Stomach (tissue), 4 donors: ENCODE results near the gene SMAD1.

Source experiments
- POLR2A ChIP-seq, 4 donors: fragments of 450-650 bp; IDR thresholded peaks; one replicate each; pipeline ENCODE4 v1.6.1; 2016; ENCODE audit warnings: antibody characterized with exemption in 4 of 4, control low read depth in 2 of 4, mild to moderate bottlenecking in 1 of 4, moderate library complexity in 1 of 4
- POLR2AphosphoS5 ChIP-seq, 3 donors: sonication (generic); formaldehyde crosslinking; IDR thresholded peaks; one replicate each; pipeline ENCODE4 v1.6.1; 2016; ENCODE audit warnings: antibody characterized with exemption in 3 of 3
- TF ChIP-seq, protein P1 (sequence below), 7 experiments: fragments of 450-650 bp in 4 of 7; fragments of 200-600 bp in 3 of 7; sonication (generic) in 3 of 7; IDR thresholded peaks; one replicate each; pipeline ENCODE4 v1.5.1; 2016 to 2019; ENCODE audit warnings: antibody characterized with exemption in 7 of 7, control low read depth in 2 of 7, mild to moderate bottlenecking in 1 of 7

DNA sequence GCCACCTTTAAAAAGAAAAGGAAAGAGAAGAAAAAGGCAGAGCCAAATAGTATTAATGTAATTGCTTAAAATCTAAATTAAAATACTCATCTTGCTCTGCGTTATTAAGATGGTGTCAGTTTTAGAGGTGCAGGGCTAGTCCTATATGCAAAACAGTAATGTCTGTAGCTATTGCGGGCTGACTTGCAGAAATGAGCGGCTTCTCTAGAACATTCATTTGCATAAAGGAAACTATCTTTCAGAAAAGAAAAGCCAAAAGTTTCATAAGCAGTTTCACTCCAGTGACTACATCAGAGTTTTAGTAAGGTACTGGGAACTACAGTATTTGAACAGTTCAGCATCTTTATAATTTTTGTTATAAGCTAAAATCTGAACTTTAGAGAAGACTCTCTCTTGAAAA lies 6.0 kb downstream of the SMAD1 start:
- no peak for TF ChIP-seq POLR2A (IDR thresholded peaks at IDR 0.05)
- TF ChIP-seq, protein P1, sequence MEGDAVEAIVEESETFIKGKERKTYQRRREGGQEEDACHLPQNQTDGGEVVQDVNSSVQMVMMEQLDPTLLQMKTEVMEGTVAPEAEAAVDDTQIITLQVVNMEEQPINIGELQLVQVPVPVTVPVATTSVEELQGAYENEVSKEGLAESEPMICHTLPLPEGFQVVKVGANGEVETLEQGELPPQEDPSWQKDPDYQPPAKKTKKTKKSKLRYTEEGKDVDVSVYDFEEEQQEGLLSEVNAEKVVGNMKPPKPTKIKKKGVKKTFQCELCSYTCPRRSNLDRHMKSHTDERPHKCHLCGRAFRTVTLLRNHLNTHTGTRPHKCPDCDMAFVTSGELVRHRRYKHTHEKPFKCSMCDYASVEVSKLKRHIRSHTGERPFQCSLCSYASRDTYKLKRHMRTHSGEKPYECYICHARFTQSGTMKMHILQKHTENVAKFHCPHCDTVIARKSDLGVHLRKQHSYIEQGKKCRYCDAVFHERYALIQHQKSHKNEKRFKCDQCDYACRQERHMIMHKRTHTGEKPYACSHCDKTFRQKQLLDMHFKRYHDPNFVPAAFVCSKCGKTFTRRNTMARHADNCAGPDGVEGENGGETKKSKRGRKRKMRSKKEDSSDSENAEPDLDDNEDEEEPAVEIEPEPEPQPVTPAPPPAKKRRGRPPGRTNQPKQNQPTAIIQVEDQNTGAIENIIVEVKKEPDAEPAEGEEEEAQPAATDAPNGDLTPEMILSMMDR (IDR thresholded peaks at IDR 0.05): no peak
- no peak for TF ChIP-seq POLR2AphosphoS5 (IDR thresholded peaks at IDR 0.05)
